ENCODE measurements around the gene SLC43A3. TPM values are rescaled to one million over a fixed set of nuclear protein-coding genes. Genes with fewer than 3 reads are reported as not detected.
"Not testable (repeated sequence)": the region's sequence is repeated elsewhere in the genome, so short reads cannot be mapped to it uniquely, and the experiment has no call there.

The SLC43A3 gene
- total RNA-seq, 1 donor from 2014 or later: 10.8 TPM

- DNase-seq: no peak
- Mint-ChIP-seq H3K27ac (ENCODE audit: unreplicated experiment) (no peak overlapping the region), H3K4me1 (ENCODE audit: low read depth, unreplicated experiment) (no peaks in the 10 kb centered on the region), H3K4me3 (ENCODE audit: unreplicated experiment) (no peak overlapping the region), H3K36me3 (ENCODE audit: unreplicated experiment) (peaks cover 4% of the 10 kb centered on the region), H3K27me3 (ENCODE audit: unreplicated experiment) (peaks cover 3% of the 10 kb centered on the region), H3K9me3 (ENCODE audit: unreplicated experiment) (peaks cover 8% of the 10 kb centered on the region)
- TF ChIP-seq CTCF (IDR thresholded peaks at IDR 0.05; ENCODE audit: partially characterized antibody, unreplicated experiment): no peak
These were observed 19.7 kb downstream of the SLC43A3 start for GRCh38 chr11:57407010-57407920.

DNA sequence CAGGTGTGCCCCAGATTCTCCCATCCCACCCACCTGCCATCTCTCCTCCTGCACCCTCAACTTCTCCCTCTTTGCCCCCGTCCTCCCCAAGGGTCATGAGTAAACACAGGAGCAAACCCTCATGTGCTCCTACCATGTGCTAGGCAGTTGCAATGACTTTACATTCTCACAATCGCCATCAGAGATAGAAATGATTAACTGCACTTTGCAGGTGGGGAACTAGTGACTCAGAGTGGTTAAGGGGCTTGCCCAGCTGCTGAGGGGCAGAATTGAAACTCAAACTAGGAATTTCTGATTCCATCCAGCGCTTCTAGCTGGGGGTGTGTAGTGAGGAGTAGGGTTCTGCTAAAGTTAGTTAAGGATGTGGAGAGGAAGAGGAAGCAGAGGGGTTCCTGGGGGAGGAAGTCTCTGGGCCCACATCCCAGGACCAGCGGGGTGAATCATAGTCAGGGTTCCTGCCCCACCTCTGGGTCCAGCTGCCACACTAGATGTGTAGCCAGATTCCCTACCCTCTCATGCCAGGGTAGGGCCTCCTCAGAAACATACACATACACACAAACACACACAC is 20.5 kb downstream of the SLC43A3 start:
- peaks cover 8% of the 10 kb centered on the region for H3K9me3 Mint-ChIP-seq (ENCODE audit: unreplicated experiment)
- H3K4me3 Mint-ChIP-seq (ENCODE audit: unreplicated experiment): no peak overlapping the region
- H3K27me3 Mint-ChIP-seq (ENCODE audit: unreplicated experiment): peaks cover 3% of the 10 kb centered on the region
- no peak for TF ChIP-seq CTCF (IDR thresholded peaks at IDR 0.05; ENCODE audit: partially characterized antibody, unreplicated experiment)
- no peak for DNase-seq
- peaks cover 4% of the 10 kb centered on the region for H3K36me3 Mint-ChIP-seq (ENCODE audit: unreplicated experiment)
- no peak overlapping the region for H3K27ac Mint-ChIP-seq (ENCODE audit: unreplicated experiment)
- no peaks in the 10 kb centered on the region for H3K4me1 Mint-ChIP-seq (ENCODE audit: low read depth, unreplicated experiment)

- DNase-seq: no peak
- no peak for TF ChIP-seq CTCF (IDR thresholded peaks at IDR 0.05; ENCODE audit: partially characterized antibody, unreplicated experiment)
- H3K4me3 Mint-ChIP-seq (ENCODE audit: unreplicated experiment): no peak overlapping the region
- H3K27me3 Mint-ChIP-seq (ENCODE audit: unreplicated experiment): peaks cover 3% of the 10 kb centered on the region
- no peaks in the 10 kb centered on the region for H3K4me1 Mint-ChIP-seq (ENCODE audit: low read depth, unreplicated experiment)
- H3K27ac Mint-ChIP-seq (ENCODE audit: unreplicated experiment): no peak overlapping the region
- H3K9me3 Mint-ChIP-seq (ENCODE audit: unreplicated experiment): peaks cover 8% of the 10 kb centered on the region
- H3K36me3 Mint-ChIP-seq (ENCODE audit: unreplicated experiment): no peaks in the 10 kb centered on the region
These were observed 21.6 kb downstream of the SLC43A3 start for GRCh38 chr11:57405271-57405860.

- H3K27me3 Mint-ChIP-seq (ENCODE audit: unreplicated experiment): peaks cover 3% of the 10 kb centered on the region
- no peaks in the 10 kb centered on the region for H3K4me1 Mint-ChIP-seq (ENCODE audit: low read depth, unreplicated experiment)
- no peak for DNase-seq
- peaks cover 5% of the 10 kb centered on the region for H3K9me3 Mint-ChIP-seq (ENCODE audit: unreplicated experiment)
- H3K4me3 Mint-ChIP-seq (ENCODE audit: unreplicated experiment): no peak overlapping the region
- TF ChIP-seq CTCF (IDR thresholded peaks at IDR 0.05; ENCODE audit: partially characterized antibody, unreplicated experiment): no peak
- no peak overlapping the region for H3K27ac Mint-ChIP-seq (ENCODE audit: unreplicated experiment)
- no peaks in the 10 kb centered on the region for H3K36me3 Mint-ChIP-seq (ENCODE audit: unreplicated experiment)
These were observed 23.1 kb downstream of the SLC43A3 start for GRCh38 chr11:57403802-57404147.

DNA sequence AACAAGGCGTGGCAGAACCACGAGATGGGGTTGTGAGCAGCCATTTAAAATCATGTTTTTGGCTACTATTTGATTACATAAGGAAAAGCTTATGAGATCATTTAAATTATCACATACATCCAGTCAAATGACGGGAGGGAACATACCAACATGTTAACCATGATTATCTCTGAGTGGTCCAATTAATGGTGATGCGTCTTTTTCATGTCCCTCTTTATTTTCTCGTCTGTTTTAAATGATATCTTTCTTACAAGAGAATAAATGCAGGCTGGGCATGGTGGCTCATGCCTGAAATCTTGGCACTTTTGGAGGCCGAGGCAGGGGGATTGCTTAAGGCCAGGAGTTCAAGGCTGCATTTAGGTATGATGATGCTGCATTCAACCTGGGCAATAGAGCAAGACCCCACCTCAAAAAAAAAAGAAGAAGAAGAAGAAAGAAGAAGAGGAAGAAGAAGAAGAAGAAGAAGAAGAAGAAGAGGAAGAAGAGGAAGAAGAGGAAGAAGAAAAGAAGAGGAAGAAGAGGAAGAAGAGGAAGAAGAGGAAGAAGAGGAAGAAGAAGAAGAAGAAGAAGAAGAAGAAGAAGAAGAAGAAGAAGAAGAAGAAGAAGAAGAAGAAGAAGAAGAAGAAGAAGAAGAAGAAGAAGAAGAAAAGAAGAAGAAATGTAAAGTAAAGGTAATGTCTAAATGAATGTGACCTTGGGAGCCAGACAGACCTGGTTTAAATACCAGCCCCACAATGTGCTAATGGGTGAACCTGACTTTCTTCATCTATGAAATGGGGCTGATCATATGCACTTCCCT is 23.7 kb downstream of the SLC43A3 start:
- H3K9me3 Mint-ChIP-seq (ENCODE audit: unreplicated experiment); H3K36me3 Mint-ChIP-seq (ENCODE audit: unreplicated experiment); H3K27me3 Mint-ChIP-seq (ENCODE audit: unreplicated experiment): not testable (repeated sequence)

More for the DNA sequence above, 23.7 kb downstream of the SLC43A3 start:
- not testable (repeated sequence) for DNase-seq; H3K27ac Mint-ChIP-seq (ENCODE audit: unreplicated experiment); H3K4me3 Mint-ChIP-seq (ENCODE audit: unreplicated experiment); H3K4me1 Mint-ChIP-seq (ENCODE audit: low read depth, unreplicated experiment)
